Suprapubic skin (tissue), 4 donors: ENCODE measurements around the gene CDC42BPA. TPM values are rescaled to one million over a fixed set of nuclear protein-coding genes. Genes with fewer than 3 reads are reported as not detected.

Experiments used
- DNase-seq, 2 donors: peaks; one replicate each; pipeline ENCODE4 v3.0.0-alpha.2; 2019; ENCODE audit warnings: low spot score in 2 of 2
- H3K27ac ChIP-seq: fragments of 200-600 bp; sonication (generic); one replicate; pipeline ENCODE4 v1.5.1; 2019
- H3K27me3 ChIP-seq: fragments of 200-600 bp; sonication (generic); one replicate; pipeline ENCODE4 v1.5.1; 2019
- H3K36me3 ChIP-seq: fragments of 200-600 bp; sonication (generic); one replicate; pipeline ENCODE4 v1.5.1; 2019
- H3K4me1 ChIP-seq: fragments of 200-600 bp; sonication (generic); one replicate; pipeline ENCODE4 v1.5.1; 2019
- H3K4me3 ChIP-seq: fragments of 200-600 bp; sonication (generic); one replicate; pipeline ENCODE4 v1.5.1; 2019; ENCODE audit warnings: mild to moderate bottlenecking
- H3K9me3 ChIP-seq: fragments of 200-600 bp; sonication (generic); one replicate; pipeline ENCODE4 v1.5.1; 2019
- EP300 ChIP-seq: sonication (generic); formaldehyde crosslinking; IDR thresholded peaks from one replicate; pipeline ENCODE4 v1.6.1; 2017; ENCODE audit warnings: antibody characterized with exemption
- POLR2A ChIP-seq, 2 donors: fragments of 450-650 bp; IDR thresholded peaks; one replicate each; pipeline ENCODE4 v1.6.1; 2017; ENCODE audit warnings: antibody characterized with exemption in 2 of 2, mild to moderate bottlenecking in 2 of 2, moderate library complexity in 2 of 2
- POLR2AphosphoS5 ChIP-seq, 3 donors: sonication (generic); formaldehyde crosslinking; IDR thresholded peaks; one replicate each; pipeline ENCODE4 v1.6.1; 2017; ENCODE audit warnings: antibody characterized with exemption in 3 of 3
- WGBS: methylation state at CpG from one replicate; pipeline ENCODE4 v1.1.5; 2018; 5-methylcytosine and 5-hydroxymethylcytosine counted together
- total RNA-seq, 4 donors: library from RNA; depleted of rRNA; stranded (reverse); fragments of >200 nt; gene quantifications; one replicate each; pipeline ENCODE4 v1.1.0, GENCODE V29; 2016
- TF ChIP-seq, protein P1 (sequence below), 2 donors: fragments of 200-600 bp in 1 of 2; fragments of 450-650 bp in 1 of 2; sonication (generic) in 1 of 2; IDR thresholded peaks; one replicate each; pipeline ENCODE4 v1.5.1; 2016 to 2019; ENCODE audit warnings: antibody characterized with exemption in 2 of 2, mild to moderate bottlenecking in 1 of 2, moderate library complexity in 1 of 2

CDC42BPA gene
- total RNA-seq, 4 donors from 2014 or later: 12.2 to 54.6 (median 14.9) TPM

DNA sequence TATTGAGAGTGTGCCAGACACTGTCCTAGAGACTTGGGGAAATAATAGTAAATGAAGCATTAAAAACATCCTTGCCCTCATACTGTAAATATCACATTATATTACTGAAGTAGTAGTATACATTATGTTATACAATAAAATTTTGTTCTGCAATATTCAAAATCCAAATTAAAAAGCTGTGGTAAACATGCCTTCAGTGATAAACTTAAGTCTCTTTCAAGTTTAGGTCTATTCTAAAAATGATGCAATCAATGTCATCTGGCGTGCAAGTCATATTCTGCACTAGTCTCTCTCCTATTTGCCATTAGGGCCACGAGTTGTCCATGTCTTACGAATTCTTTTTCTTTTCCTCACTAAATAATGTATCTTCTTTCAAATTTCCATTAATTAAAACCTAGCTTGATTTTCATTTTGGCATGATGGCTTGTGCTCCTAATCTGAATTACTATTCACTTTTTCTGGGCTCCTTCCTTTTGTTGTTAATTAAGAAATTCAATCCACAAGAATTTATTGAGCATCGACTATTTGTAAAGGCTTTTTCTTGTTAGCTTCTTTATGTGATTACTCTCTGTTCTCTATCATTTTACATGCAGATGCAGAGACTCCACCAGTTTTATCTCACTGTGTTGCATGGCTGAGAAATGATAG, 247.5 kb downstream of the CDC42BPA start:
- Histone ChIP-seq H3K4me3 (no peak overlapping the region), H3K9me3 (no peaks in the 10 kb centered on the region), H3K36me3 (peaks cover 3% of the 10 kb centered on the region), H3K27me3 (no peaks in the 10 kb centered on the region), H3K4me1 (no peaks in the 10 kb centered on the region), H3K27ac (no peak overlapping the region)
- 63% methylated on average over 4 of the region's 4 CpGs for WGBS
- TF ChIP-seq POLR2A (IDR thresholded peaks at IDR 0.05) (no peak), POLR2AphosphoS5 (IDR thresholded peaks at IDR 0.05) (no peak), EP300 (no peak)
- TF ChIP-seq, protein P1, sequence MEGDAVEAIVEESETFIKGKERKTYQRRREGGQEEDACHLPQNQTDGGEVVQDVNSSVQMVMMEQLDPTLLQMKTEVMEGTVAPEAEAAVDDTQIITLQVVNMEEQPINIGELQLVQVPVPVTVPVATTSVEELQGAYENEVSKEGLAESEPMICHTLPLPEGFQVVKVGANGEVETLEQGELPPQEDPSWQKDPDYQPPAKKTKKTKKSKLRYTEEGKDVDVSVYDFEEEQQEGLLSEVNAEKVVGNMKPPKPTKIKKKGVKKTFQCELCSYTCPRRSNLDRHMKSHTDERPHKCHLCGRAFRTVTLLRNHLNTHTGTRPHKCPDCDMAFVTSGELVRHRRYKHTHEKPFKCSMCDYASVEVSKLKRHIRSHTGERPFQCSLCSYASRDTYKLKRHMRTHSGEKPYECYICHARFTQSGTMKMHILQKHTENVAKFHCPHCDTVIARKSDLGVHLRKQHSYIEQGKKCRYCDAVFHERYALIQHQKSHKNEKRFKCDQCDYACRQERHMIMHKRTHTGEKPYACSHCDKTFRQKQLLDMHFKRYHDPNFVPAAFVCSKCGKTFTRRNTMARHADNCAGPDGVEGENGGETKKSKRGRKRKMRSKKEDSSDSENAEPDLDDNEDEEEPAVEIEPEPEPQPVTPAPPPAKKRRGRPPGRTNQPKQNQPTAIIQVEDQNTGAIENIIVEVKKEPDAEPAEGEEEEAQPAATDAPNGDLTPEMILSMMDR (IDR thresholded peaks at IDR 0.05): no peak
- DNase-seq: no peak

DNA sequence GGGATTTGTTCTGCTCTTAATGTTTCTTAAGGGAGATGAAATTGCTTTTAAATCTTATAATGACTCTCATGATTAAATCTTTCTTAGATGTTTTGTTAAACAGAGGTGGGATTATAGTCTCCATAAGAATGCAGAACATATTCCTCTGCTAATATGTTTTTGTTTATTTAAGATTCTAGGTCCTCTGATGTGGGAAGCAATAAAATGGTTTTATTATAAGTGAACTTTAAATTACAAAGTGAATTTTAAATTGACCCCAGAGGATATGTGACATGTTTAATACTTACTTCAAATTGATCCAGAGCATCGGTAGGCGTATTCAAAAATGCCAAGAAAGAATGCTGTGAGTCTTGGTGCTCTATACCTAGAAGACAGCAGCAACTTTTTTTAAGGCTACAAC, 248.8 kb downstream of the CDC42BPA start:
- TF ChIP-seq POLR2AphosphoS5 (IDR thresholded peaks at IDR 0.05) (no peak), POLR2A (IDR thresholded peaks at IDR 0.05) (no peak), EP300 (no peak)
- TF ChIP-seq, protein P1 (IDR thresholded peaks at IDR 0.05): no peak
- 94% methylated on average over 2 of the region's 2 CpGs for WGBS
- H3K4me3 ChIP-seq: no peak overlapping the region
- peaks cover 3% of the 10 kb centered on the region for H3K36me3 ChIP-seq
- no peaks in the 10 kb centered on the region for H3K4me1 ChIP-seq
- no peaks in the 10 kb centered on the region for H3K9me3 ChIP-seq
- H3K27ac ChIP-seq: no peak overlapping the region
- no peaks in the 10 kb centered on the region for H3K27me3 ChIP-seq
- no peak for DNase-seq

DNA sequence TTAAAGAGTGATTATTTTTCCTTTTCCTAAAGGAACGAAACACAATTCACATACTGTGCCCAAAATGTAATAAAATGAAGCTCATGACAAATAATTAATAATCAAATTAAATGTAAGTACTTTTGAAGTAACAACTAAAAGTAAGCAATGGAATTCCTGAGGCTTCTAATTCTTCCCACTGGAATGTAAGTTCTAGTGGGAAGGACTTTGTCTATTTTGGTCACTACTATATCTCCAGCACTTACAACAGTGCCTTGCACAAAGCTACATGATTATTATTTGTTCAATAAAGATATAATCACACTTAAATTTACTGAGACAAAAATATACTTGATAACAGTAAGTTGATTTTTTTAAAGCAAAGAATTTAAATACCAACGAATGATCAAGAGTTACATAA, 249.4 kb downstream of the CDC42BPA start:
- Histone ChIP-seq H3K4me1 (no peaks in the 10 kb centered on the region), H3K4me3 (no peak overlapping the region), H3K27me3 (no peaks in the 10 kb centered on the region), H3K27ac (no peak overlapping the region), H3K9me3 (no peaks in the 10 kb centered on the region), H3K36me3 (peaks cover 3% of the 10 kb centered on the region)
- TF ChIP-seq EP300 (no peak), POLR2AphosphoS5 (IDR thresholded peaks at IDR 0.05) (no peak)
- TF ChIP-seq, protein P1 (IDR thresholded peaks at IDR 0.05): no peak
- DNase-seq: no peak
- WGBS: 76% methylated on average over 2 of the region's 2 CpGs

DNA sequence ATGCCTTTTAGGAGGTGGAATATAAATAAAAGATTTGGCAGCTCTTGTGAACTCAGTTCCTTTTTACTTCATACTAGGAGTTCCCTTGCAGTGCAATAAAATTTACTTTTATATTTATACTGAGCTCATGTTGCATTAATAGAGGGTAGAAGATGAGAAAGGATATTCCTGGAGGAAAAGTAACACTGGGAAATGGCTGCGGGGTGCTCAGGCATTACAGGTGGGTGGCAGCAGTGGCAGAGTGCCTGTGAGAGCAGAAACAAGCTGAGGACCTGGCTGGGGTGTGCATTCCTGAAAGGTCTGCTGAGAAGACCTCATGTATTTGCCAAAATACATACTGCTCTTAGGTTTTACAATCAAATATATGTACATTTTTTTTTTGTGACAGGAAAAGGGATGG, 251.3 kb downstream of the CDC42BPA start:
- TF ChIP-seq POLR2AphosphoS5 (IDR thresholded peaks at IDR 0.05) (no peak), EP300 (no peak), POLR2A (IDR thresholded peaks at IDR 0.05) (no peak)
- TF ChIP-seq, protein P1 (IDR thresholded peaks at IDR 0.05): no peak
- Histone ChIP-seq H3K4me3 (no peak overlapping the region), H3K27me3 (no peaks in the 10 kb centered on the region), H3K36me3 (peaks cover 2% of the 10 kb centered on the region), H3K9me3 (no peaks in the 10 kb centered on the region), H3K4me1 (no peaks in the 10 kb centered on the region), H3K27ac (no peak overlapping the region)
- 66% methylated on average over 1 of the region's 1 CpG for WGBS
- no peak for DNase-seq

DNA sequence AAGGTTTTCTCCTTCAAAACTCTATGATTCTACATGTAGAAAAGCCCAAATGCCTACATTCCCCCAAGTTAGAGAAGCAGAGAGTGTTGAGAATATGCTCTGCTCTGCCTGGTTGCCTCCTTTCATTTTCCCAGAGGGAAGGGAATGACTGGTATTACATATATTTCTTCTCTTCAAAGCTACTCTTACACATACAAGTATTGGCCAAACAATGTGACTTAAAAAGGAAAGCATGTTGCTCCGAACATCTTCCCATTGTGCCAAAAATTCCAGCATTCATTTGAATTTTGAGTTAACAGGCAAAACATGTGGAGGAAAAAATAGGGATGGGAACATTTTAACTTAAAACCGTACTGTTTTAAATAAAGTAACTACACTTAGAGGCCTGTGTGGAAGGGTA, 253.0 kb downstream of the CDC42BPA start:
- 78% methylated on average over 2 of the region's 2 CpGs for WGBS
- TF ChIP-seq, protein P1 (IDR thresholded peaks at IDR 0.05): no peak
- TF ChIP-seq POLR2AphosphoS5 (IDR thresholded peaks at IDR 0.05) (no peak), POLR2A (IDR thresholded peaks at IDR 0.05) (no peak), EP300 (no peak)
- no peaks in the 10 kb centered on the region for H3K9me3 ChIP-seq
- DNase-seq: no peak
- H3K27me3 ChIP-seq: no peaks in the 10 kb centered on the region
- no peak overlapping the region for H3K4me3 ChIP-seq
- no peaks in the 10 kb centered on the region for H3K4me1 ChIP-seq
- no peak overlapping the region for H3K27ac ChIP-seq
- no peaks in the 10 kb centered on the region for H3K36me3 ChIP-seq
